ENCODE data around the gene SYCP2L. TPM values are rescaled to one million over a fixed set of nuclear protein-coding genes. Genes with fewer than 3 reads are reported as not detected.
"Not testable (repeated sequence)": the region's sequence is repeated elsewhere in the genome, so short reads cannot be mapped to it uniquely, and the experiment has no call there.

Gene SYCP2L
- total RNA-seq (2014; rRNA removed; shearing (Covaris generic)) = not detected in 2 replicates

GRCh38 chr6:10886691-10887502 lies at the start of gene SYCP2L:
SYCP2L (plus strand) TSS chr6:10887052; CDS start chr6:10887127, 75 bp downstream.
- DNase-seq (ENCODE audit: low read depth) = peak; percentile 51

DNA sequence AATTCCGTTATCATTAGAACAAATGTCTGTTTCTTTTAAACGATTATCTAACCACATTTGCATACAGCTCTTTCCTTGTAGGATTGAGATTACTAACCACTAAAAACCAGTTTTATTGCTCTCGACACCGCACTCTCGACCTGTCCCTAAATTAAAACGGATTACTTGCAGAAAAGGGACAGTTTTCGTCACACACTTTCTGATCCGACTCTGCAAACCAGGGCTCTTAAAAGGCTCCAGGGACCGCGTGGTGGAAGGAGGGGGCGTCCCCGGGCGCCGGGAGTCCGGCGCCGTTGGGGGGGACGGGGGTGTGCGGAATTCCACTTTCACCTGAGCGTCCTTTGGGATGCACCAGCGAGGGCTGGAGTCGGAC lies 49.2 kb upstream of the SYCP2L start:
- no peak for DNase-seq (ENCODE audit: low read depth)

DNA sequence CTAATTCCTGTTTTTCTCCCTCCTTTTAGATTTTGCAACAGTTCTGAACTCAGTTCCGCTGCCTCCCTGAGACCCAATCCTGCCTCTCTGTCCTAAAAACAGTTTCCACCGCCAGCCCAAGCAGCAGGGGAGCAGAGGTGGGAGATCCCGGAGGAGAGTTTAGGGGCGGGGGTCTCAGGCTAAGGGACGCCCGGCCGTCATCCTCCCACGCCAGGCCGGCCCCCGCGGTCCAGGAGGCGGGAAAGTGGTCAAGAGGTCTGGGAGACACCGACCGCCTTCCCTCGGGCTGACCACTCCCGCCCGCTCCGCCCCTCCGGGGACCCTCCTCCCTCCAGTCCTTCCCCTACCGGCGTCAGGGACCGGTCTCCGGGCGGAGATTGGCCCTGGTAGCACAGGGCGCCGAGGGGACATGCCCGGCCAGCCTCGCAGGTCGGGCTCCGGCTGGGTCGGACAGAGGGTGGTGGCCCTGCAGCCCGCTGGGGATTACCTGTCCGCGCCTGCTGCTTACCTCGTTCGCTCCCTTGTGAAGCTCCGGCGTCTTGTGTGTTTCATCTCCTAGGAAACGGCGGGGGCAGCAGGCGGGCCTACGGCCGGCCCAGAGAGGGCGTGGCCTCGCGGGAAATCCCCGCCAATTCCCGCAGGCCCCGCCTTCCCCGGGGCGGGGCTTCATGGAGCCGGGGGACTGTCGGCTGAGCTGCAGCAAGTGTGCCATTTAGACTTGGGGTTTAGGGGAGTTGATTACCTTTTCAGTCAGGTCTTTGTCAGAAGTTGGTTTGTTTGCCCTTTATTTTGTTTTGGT lies 48.7 kb upstream of the SYCP2L start, which contains the start of gene MAK:
TSS of gene MAK (minus strand) at position 545 of the 799 bp plus-strand sequence. CDS start 7,891 bp downstream, outside the sequence.
- DNase-seq (ENCODE audit: low read depth) = peak; percentile 94

DNA sequence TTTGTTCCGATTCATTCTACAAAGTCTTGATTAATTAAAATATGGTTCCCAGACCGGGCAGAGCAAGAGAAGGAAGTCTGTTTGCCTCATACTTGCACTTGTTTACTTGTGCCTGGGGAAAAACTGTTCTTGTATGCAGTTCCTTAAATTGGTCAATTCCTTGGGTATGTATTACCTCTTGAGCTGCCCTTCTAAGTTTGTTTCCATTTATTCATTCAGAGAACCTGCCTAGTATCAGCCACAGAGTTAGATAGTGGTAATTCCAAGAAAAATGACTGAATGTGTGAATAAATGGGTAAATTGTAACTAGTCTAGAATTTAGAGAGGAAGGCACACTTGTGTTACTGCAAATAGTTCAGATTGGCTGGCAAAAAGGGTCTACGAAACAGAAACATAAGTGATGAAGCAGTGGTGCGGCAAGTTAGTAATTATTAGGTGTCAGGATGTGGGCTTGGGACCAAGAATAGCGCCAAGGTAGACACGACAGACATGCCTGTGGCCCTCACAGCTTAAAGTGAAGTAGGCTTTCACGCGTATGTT lies 48.0 kb upstream of the SYCP2L start:
- DNase-seq (ENCODE audit: low read depth) = no peak

DNA sequence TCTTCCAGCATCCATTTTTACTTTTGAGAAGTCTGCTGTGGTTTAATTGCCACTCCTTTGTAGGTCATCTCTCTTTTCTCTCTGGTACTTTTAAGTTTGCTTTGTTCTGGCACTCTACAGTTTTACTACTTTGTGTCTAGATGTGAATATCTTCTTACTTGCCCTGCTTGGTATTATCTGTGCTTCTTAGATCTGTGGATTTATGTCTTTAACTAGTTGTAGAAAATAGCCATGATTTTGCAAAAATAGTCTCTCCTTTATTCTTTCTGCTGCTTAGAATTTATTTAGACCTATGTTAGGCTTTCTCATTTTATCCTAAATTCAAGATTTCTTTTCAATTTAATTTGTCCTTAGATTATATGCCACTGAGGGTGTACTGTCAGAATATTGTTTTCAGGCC lies 43.3 kb upstream of the SYCP2L start:
- DNase-seq (ENCODE audit: low read depth) = no peak

GRCh38 chr6:10847684-10848083 lies 39.2 kb upstream of the SYCP2L start:
- no peak for DNase-seq (ENCODE audit: low read depth)

DNA sequence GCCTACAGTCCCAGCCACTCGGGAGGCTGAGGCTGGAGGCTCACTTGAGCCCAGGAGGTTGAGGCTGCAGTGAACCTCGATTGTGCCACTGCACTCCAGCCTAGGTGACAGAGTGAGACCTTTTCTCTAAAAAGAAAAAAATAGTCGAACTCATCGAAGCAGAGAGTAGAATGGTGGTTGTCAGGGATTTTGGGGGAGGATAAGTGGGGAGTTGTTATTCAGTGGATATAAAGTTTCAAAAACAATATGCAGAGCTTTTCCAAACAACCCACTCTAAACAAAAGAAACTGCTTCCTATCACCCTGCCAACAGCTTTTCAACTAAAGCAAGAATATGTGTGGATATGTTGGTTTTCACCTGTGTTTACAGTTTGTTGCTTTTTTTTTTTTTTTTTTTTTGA lies 37.0 kb upstream of the SYCP2L start:
- DNase-seq (ENCODE audit: low read depth) = no peak

- DNase-seq (ENCODE audit: low read depth) = no peak
These were observed 36.1 kb upstream of the SYCP2L start for GRCh38 chr6:10850728-10851127.

- no peak for DNase-seq (ENCODE audit: low read depth)
These were observed 34.4 kb upstream of the SYCP2L start for GRCh38 chr6:10852361-10852960.

DNA sequence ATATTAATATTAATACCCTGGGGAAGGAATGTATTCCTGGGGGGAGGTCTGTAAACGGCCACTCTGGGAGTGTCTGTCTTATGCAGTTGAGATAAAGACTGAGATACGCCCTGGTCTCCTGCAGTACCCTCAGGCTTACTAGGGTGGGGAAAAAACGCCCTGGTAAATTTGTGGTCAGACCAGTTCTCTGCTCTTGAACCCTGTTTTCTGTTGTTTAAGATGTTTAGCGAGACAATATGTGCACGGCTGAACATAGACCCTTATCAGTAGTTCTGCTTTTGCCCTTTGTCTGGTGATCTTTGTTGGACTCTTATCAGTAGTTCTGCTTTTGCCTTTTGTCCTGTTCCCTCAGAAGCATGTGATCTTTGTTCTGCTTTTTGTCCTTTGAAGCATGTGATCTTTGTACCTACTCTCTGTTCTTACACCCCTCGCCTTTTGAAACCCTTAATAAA lies 33.0 kb upstream of the SYCP2L start:
- DNase-seq (ENCODE audit: low read depth) = not testable (repeated sequence)

DNA sequence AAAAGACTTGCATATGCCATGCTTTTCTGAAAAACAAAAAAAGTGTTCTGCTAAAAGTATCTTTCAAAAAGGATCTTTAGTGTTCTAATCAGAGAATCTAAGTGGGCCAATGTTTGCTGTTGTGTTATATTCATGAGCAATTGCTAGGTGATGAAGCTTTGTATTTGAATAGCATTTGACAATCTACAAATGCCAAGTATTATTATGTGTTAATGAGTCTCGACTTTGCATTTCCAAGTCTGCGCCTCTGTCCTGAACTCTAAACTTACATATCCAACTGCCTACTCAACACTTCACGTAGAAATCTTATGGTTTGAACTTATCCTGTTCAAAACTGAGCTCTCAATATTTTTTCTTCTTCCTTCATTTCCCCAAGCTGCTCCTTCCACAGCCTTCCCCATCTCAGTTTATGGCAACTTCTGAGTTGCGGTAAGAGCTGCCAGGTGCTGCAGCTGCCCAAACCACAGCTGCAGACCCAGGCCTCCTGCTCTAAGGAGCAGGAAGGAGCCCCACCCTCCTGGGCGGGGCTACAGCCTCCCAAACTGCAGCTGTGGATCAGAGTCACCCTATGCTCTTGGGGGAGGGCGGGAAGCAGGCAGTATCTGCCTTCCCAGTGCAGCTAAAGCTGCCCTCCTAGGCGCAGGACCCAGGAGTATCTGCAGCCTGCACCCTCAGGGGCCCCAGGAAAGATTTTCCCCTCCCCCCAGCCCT lies 31.8 kb upstream of the SYCP2L start:
- no peak for DNase-seq (ENCODE audit: low read depth)

DNA sequence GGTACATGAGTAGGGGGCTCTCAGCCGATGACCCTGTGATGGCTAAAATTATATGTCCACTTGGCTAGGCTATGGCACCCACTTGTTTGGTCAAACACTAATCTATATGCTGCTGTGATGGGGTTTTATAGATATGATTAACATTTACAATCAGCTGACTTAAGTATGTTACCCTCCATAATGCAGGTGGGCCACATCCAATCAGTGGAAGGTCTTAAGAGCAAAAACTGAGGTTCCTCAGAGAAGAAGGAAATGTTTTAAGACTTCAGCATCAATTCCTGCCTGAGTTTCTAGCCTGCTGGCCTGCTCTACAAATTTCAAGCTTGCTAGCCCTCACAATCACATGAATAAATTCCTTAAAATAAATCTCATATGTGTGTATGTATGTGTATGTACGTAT lies 29.6 kb upstream of the SYCP2L start:
- DNase-seq (ENCODE audit: low read depth) = no peak

- peak; percentile 70 for DNase-seq (ENCODE audit: low read depth)
These were observed 25.8 kb upstream of the SYCP2L start for GRCh38 chr6:10861086-10861485.

DNA sequence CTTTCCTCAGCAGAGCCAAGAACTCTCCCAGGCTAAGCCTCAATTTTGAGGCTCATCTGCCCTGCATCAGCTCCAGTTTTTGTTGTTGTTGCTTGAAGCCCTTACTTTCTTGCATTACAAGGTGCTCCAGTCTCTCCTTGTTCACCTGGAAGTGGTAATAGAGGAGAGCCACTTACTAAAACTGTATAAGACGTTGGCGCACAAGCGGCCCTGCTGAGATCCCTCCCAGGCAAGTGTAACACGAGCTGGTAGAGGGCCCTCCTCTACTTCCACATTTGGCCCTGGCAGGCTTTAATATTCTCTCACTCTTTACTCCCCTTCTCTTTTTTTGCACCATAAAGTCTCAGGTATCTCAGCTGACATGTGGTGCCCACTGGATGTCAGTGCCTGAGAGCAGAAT lies 24.5 kb upstream of the SYCP2L start:
- DNase-seq (ENCODE audit: low read depth) = no peak

GRCh38 chr6:10863031-10863430 lies 23.8 kb upstream of the SYCP2L start:
- not testable (repeated sequence) for DNase-seq (ENCODE audit: low read depth)

DNA sequence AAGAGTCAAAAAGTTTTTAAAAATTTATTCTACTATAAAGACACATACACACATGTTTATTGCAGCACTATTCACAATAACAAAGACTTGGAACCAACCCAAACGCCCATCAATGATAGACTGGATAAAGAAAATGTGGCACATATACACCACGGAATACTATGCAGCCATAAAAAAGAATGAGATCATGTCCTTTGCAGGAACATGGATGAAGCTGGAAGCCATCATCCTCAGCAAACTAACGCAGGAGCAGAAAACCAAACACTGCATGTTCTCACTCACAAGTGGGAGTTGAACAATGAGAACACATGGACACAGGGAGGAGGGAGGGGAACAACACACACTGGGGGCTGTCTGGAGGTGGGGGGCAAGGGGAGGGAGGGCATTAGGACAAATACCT lies 20.1 kb upstream of the SYCP2L start:
- DNase-seq (ENCODE audit: low read depth) = not testable (repeated sequence)

DNA sequence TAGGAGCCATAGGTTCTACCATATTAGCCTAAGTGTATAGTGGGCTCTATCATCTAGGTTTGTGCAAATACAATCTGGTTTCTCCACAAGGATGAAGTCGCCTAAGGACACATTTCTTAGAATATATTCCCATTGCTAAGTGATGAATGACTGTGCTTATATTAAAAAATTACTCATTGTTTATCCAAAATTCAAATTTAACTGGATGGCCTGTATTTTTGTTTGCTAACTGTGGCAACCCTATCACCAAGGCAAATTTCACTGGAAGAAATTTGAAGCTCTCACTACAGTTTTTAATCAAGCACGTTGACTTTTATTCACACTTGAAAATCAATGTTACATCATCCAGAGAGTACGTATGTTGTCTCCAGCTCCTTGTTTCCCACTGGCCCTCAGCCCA lies 18.9 kb upstream of the SYCP2L start:
- peak; percentile 34 for DNase-seq (ENCODE audit: low read depth)

DNA sequence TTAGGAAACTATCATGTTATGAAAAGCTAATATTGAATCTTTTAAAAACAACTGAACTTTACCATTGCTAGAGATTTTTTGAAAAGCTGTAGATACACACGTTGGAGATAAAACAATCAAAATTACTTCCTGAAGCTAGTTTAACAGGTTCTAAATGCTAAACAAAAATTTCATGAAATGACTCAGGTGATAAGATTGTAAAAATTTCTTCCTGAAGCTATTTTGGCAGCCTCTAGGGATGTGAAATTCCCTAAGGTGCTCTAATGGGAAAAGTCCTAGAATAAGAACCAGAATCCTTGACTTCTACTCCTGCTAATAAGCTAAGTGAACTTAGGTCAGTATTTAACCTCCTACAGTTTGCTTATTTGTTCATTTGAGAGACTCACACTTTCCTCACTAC lies 13.5 kb upstream of the SYCP2L start:
- peak; percentile 53 for DNase-seq (ENCODE audit: low read depth)

- DNase-seq (ENCODE audit: low read depth) = no peak
These were observed 12.6 kb upstream of the SYCP2L start for GRCh38 chr6:10874207-10874606.

- no peak for DNase-seq (ENCODE audit: low read depth)
These were observed 11.8 kb upstream of the SYCP2L start for GRCh38 chr6:10875026-10875425.

DNA sequence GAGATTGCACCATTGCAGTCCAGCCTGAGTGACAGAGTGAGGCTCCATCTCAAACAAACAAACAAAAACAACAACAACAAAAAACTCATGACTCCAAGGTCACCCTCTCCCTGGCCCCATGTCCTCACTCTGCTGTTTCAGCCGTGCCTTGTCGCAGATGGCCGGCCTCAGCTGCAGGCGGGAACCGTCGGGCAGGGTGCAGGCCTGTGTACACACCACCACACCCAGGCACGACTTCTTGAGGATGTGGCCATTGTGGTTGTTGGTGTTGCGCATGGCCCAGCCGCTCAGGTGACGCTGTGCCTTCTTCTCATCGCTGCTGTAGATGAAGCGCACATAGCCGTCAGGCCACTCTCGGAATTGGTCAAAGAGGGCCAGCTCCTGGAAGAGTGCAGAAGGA lies 9.8 kb upstream of the SYCP2L start:
- DNase-seq (ENCODE audit: low read depth) = no peak
